SW 1271 (cell line): ENCODE data around the gene ARL5A.
A peak's percentile ranks its signal among the peaks of the same experiment; 100 is the strongest.

Experiments used
- DNase-seq, 2 experiments: peaks; one replicate each; lab custom pipeline; 2025; lab: John Stamatoyannopoulos, UW

ARL5A gene

GRCh38 chr2:151840216-151841046 lies 12.2 kb upstream of the ARL5A start:
- no peak for DNase-seq

- no peak for DNase-seq
These were observed 9.7 kb upstream of the ARL5A start for GRCh38 chr2:151837926-151838325.

- DNase-seq, result no peak
These were observed 5.8 kb upstream of the ARL5A start for GRCh38 chr2:151833984-151834383.

GRCh38 chr2:151830961-151831360 lies 2.7 kb upstream of the ARL5A start:
- no peak for DNase-seq

- DNase-seq, result no peak
These were observed 686 bp upstream of the ARL5A start for GRCh38 chr2:151828890-151829324.

GRCh38 chr2:151827564-151828142 lies 568 bp downstream of the ARL5A start:
- peak in 1 of 2 experiments; percentile 19 for DNase-seq

GRCh38 chr2:151826737-151827157 lies 1.5 kb downstream of the ARL5A start:
- no peak for DNase-seq

GRCh38 chr2:151824886-151825285 lies 3.3 kb downstream of the ARL5A start:
- no peak for DNase-seq

GRCh38 chr2:151823651-151824050 lies 4.6 kb downstream of the ARL5A start:
- no peak for DNase-seq

- DNase-seq, result no peak
These were observed 8.3 kb downstream of the ARL5A start for GRCh38 chr2:151819920-151820319.

GRCh38 chr2:151817929-151818328 lies 10.3 kb downstream of the ARL5A start:
- no peak for DNase-seq

- DNase-seq, result no peak
These were observed 11.4 kb downstream of the ARL5A start for GRCh38 chr2:151816843-151817242.

GRCh38 chr2:151815821-151816489 lies 12.3 kb downstream of the ARL5A start:
- no peak for DNase-seq

GRCh38 chr2:151810489-151810888 lies 17.7 kb downstream of the ARL5A start:
- DNase-seq, result no peak

GRCh38 chr2:151809073-151809383 lies 19.2 kb downstream of the ARL5A start:
- DNase-seq, result no peak

GRCh38 chr2:151808258-151809072 lies 19.8 kb downstream of the ARL5A start:
- no peak for DNase-seq

- no peak for DNase-seq
These were observed 22.3 kb downstream of the ARL5A start for GRCh38 chr2:151805961-151806360.

GRCh38 chr2:151805343-151805742 lies 22.9 kb downstream of the ARL5A start:
- no peak for DNase-seq

- no peak for DNase-seq
These were observed 24.4 kb downstream of the ARL5A start for GRCh38 chr2:151803811-151804210.

GRCh38 chr2:151802315-151802714 lies 25.9 kb downstream of the ARL5A start:
- DNase-seq, result no peak

- no peak for DNase-seq
These were observed 28.3 kb downstream of the ARL5A start for GRCh38 chr2:151799886-151800292.

GRCh38 chr2:151796774-151797173 lies 31.4 kb downstream of the ARL5A start:
- no peak for DNase-seq
